CD4-positive, alpha-beta T cell treated with Interferon gamma for 1 hour (primary cell): ENCODE results near the gene SMARCA1.

Experiments used
- DNase-seq: peaks from one replicate; pipeline ENCODE4 v3.0.0-alpha.2; 2020

The SMARCA1 gene

GRCh38 chrX:129452523-129452922, 70.8 kb downstream of the SMARCA1 start:
- no peak for DNase-seq

GRCh38 chrX:129450123-129450522, 73.2 kb downstream of the SMARCA1 start:
- no peak for DNase-seq

GRCh38 chrX:129449148-129449547, 74.1 kb downstream of the SMARCA1 start:
- no peak for DNase-seq

- DNase-seq: no peak
Observed at GRCh38 chrX:129445436-129445835, 77.9 kb downstream of the SMARCA1 start.

- DNase-seq: no peak
Observed at GRCh38 chrX:129433945-129434344, 89.3 kb downstream of the SMARCA1 start.

GRCh38 chrX:129433461-129433860, 89.8 kb downstream of the SMARCA1 start:
- DNase-seq: no peak

- DNase-seq: no peak
Observed at GRCh38 chrX:129427267-129427666, 96.0 kb downstream of the SMARCA1 start.

GRCh38 chrX:129423191-129423590, 100.1 kb downstream of the SMARCA1 start:
- no peak for DNase-seq

GRCh38 chrX:129404670-129405008, 118.7 kb downstream of the SMARCA1 start:
- no peak for DNase-seq

GRCh38 chrX:129403974-129404669, 119.2 kb downstream of the SMARCA1 start:
- DNase-seq: no peak
